Measurements from ENCODE around the gene SLC23A2. TPM values are rescaled to one million over a fixed set of nuclear protein-coding genes. Genes with fewer than 3 reads are reported as not detected.

Gene SLC23A2
- total RNA-seq, 1 experiment from 2014 or later, result 37.3 TPM

GRCh38 chr20:5003626-5004025, 2.3 kb upstream of the SLC23A2 start:
- POLR2A ChIA-PET, result no interaction called here
- no peaks in the 10 kb centered on the region for H3K36me3 ChIP-seq (ENCODE audit: control insufficient read depth, insufficient read depth, low read length)
- Mint-ChIP-seq H3K27ac (ENCODE audit: unreplicated experiment) (peak overlapping the region; percentile 20), H3K4me1 (ENCODE audit: low read depth, unreplicated experiment) (peaks cover 23% of the 10 kb centered on the region), H3K4me3 (ENCODE audit: unreplicated experiment) (peak overlapping the region; percentile 5), H3K36me3 (ENCODE audit: insufficient read depth, unreplicated experiment) (peaks cover 5% of the 10 kb centered on the region), H3K27me3 (ENCODE audit: insufficient read depth, unreplicated experiment) (no peaks in the 10 kb centered on the region), H3K9me3 (ENCODE audit: unreplicated experiment) (no peaks in the 10 kb centered on the region)
- intact Hi-C loops (cut with micrococcal nuclease; ENCODE audit: unreplicated experiment), result loop anchor here (5.0 kb wide), 1 partner anchor 99 kb away; no protein-coding TSS in a partner anchor
- no peak overlapping the region for H3K4me3 ChIP-seq (ENCODE audit: low read depth, low read length)
- TF ChIP-seq CTCF (IDR thresholded peaks at IDR 0.05; ENCODE audit: insufficient read depth in 1 of 2, low read depth in 1 of 2, low read length in 1 of 2, severe bottlenecking in 1 of 2, unreplicated experiment in 1 of 2), result no peak
- no TSS peak for BruUV-seq (replicated peaks)
- DNase-seq, result no peak
- H3K9me3 ChIP-seq, result no peaks in the 10 kb centered on the region
- no peaks in the 10 kb centered on the region for H3K27me3 ChIP-seq (replicated peaks; ENCODE audit: control insufficient read depth, insufficient read depth, low read length)
- CTCF ChIA-PET, result no interaction called here
- peaks cover 22% of the 10 kb centered on the region for H3K4me1 ChIP-seq

GRCh38 chr20:5002077-5002413, 735 bp upstream of the SLC23A2 start:
- H3K9me3 Mint-ChIP-seq (ENCODE audit: unreplicated experiment), result no peaks in the 10 kb centered on the region
- TF ChIP-seq CTCF (IDR thresholded peaks at IDR 0.05; ENCODE audit: insufficient read depth in 1 of 2, low read depth in 1 of 2, low read length in 1 of 2, severe bottlenecking in 1 of 2, unreplicated experiment in 1 of 2), result no peak
- CTCF ChIA-PET, result no interaction called here
- POLR2A ChIA-PET, result no interaction called here
- peaks cover 22% of the 10 kb centered on the region for H3K4me1 ChIP-seq
- H3K36me3 Mint-ChIP-seq (ENCODE audit: insufficient read depth, unreplicated experiment), result peaks cover 5% of the 10 kb centered on the region
- no TSS peak for BruUV-seq (replicated peaks)
- peak overlapping the region; percentile 31 for H3K27ac Mint-ChIP-seq (ENCODE audit: unreplicated experiment)
- intact Hi-C loops (cut with micrococcal nuclease; ENCODE audit: unreplicated experiment), result loop anchor here (5.0 kb wide), 1 partner anchor 100 kb away; no protein-coding TSS in a partner anchor
- no peaks in the 10 kb centered on the region for H3K36me3 ChIP-seq (ENCODE audit: control insufficient read depth, insufficient read depth, low read length)
- no peaks in the 10 kb centered on the region for H3K27me3 Mint-ChIP-seq (ENCODE audit: insufficient read depth, unreplicated experiment)
- H3K4me1 Mint-ChIP-seq (ENCODE audit: low read depth, unreplicated experiment), result peaks cover 29% of the 10 kb centered on the region
- H3K4me3 ChIP-seq (ENCODE audit: low read depth, low read length), result peak overlapping the region; percentile 61
- H3K4me3 Mint-ChIP-seq (ENCODE audit: unreplicated experiment), result peak overlapping the region; percentile 84
- DNase-seq, result no peak
- H3K9me3 ChIP-seq, result no peaks in the 10 kb centered on the region
- H3K27me3 ChIP-seq (replicated peaks; ENCODE audit: control insufficient read depth, insufficient read depth, low read length), result no peaks in the 10 kb centered on the region

GRCh38 chr20:5000263-5001173, 792 bp downstream of the SLC23A2 start:
- intact Hi-C loops (cut with micrococcal nuclease; ENCODE audit: unreplicated experiment), result loop anchor here (5.0 kb wide), 1 partner anchor 102 kb away; no protein-coding TSS in a partner anchor
- POLR2A ChIA-PET, result no interaction called here

More at GRCh38 chr20:5000263-5001173, 792 bp downstream of the SLC23A2 start:
- H3K9me3 Mint-ChIP-seq (ENCODE audit: unreplicated experiment), result no peaks in the 10 kb centered on the region
- H3K4me1 ChIP-seq, result peaks cover 22% of the 10 kb centered on the region
- CTCF ChIA-PET, result no interaction called here
- no peak for TF ChIP-seq CTCF (IDR thresholded peaks at IDR 0.05; ENCODE audit: insufficient read depth in 1 of 2, low read depth in 1 of 2, low read length in 1 of 2, severe bottlenecking in 1 of 2, unreplicated experiment in 1 of 2)
- no peaks in the 10 kb centered on the region for H3K27me3 ChIP-seq (replicated peaks; ENCODE audit: control insufficient read depth, insufficient read depth, low read length)
- H3K36me3 Mint-ChIP-seq (ENCODE audit: insufficient read depth, unreplicated experiment), result peaks cover 5% of the 10 kb centered on the region
- peak overlapping the region; percentile 61 for H3K4me3 ChIP-seq (ENCODE audit: low read depth, low read length)
- H3K4me1 Mint-ChIP-seq (ENCODE audit: low read depth, unreplicated experiment), result peaks cover 30% of the 10 kb centered on the region
- H3K4me3 Mint-ChIP-seq (ENCODE audit: unreplicated experiment), result peak overlapping the region; percentile 73
- H3K9me3 ChIP-seq, result no peaks in the 10 kb centered on the region
- H3K36me3 ChIP-seq (ENCODE audit: control insufficient read depth, insufficient read depth, low read length), result no peaks in the 10 kb centered on the region
- BruUV-seq (replicated peaks), result no TSS peak
- H3K27me3 Mint-ChIP-seq (ENCODE audit: insufficient read depth, unreplicated experiment), result no peaks in the 10 kb centered on the region
- H3K27ac Mint-ChIP-seq (ENCODE audit: unreplicated experiment), result no peak overlapping the region
- DNase-seq, result peak in 1 of 2 experiments; percentile 26
